Measurements from ENCODE around the gene AKAP6.

AKAP6 gene

DNA sequence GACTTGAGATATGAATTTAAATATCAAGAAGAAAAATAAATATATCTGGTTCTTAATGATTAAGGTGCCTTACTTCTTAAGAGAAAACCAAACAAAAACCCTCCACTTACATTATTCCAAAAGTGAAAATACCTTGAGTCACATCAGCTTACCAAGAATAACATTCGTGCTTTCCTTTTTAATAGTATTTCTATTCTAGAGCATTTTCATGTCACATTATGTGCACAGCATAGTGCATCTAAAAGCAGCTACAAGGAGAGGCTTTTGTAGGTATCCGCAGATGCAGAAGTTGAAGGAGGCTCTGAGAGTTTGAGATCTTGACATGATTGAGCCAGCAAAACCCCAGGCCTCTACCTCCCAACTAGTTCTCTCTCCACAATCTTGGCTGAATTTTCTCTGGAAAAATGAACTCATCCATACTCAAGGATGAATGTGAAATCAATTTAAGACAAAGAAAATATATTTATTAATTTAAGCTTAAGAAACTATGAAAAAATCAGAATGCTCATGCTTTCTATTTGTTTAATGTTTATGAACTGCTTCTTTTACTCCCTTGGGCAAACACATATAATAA, 275.0 kb downstream of the AKAP6 start:
- no peak for ATAC-seq (replicated peaks; ENCODE audit: extremely low read depth, poor library complexity, severe bottlenecking)
- H3K36me3 Mint-ChIP-seq (ENCODE audit: insufficient read depth): no peaks in the 10 kb centered on the region
- no peaks in the 10 kb centered on the region for H3K9me3 Mint-ChIP-seq
- no peaks in the 10 kb centered on the region for H3K4me1 Mint-ChIP-seq
- H3K4me3 Mint-ChIP-seq: no peak overlapping the region
- no peak overlapping the region for H3K27ac Mint-ChIP-seq (ENCODE audit: low read depth)
- H3K27me3 Mint-ChIP-seq: no peaks in the 10 kb centered on the region
- DNase-seq (ENCODE audit: low spot score in 2 of 2): no peak

- ATAC-seq (replicated peaks; ENCODE audit: extremely low read depth, poor library complexity, severe bottlenecking): no peak
- no peaks in the 10 kb centered on the region for H3K9me3 Mint-ChIP-seq
Measured at GRCh38 chr14:32606301-32606700, 277.2 kb downstream of the AKAP6 start.

GRCh38 chr14:32607399-32607798, 278.3 kb downstream of the AKAP6 start:
- Mint-ChIP-seq H3K36me3 (ENCODE audit: insufficient read depth) (no peaks in the 10 kb centered on the region), H3K27me3 (no peaks in the 10 kb centered on the region), H3K4me1 (no peaks in the 10 kb centered on the region), H3K27ac (ENCODE audit: low read depth) (no peak overlapping the region), H3K4me3 (no peak overlapping the region), H3K9me3 (no peaks in the 10 kb centered on the region)
- ATAC-seq (replicated peaks; ENCODE audit: extremely low read depth, poor library complexity, severe bottlenecking): no peak
- no peak for DNase-seq (ENCODE audit: low spot score in 2 of 2)

More at GRCh38 chr14:32606301-32606700, 277.2 kb downstream of the AKAP6 start:
- Mint-ChIP-seq H3K36me3 (ENCODE audit: insufficient read depth) (no peaks in the 10 kb centered on the region), H3K27me3 (no peaks in the 10 kb centered on the region), H3K27ac (ENCODE audit: low read depth) (no peak overlapping the region), H3K4me1 (no peaks in the 10 kb centered on the region), H3K4me3 (no peak overlapping the region)
- DNase-seq (ENCODE audit: low spot score in 2 of 2): no peak

DNA sequence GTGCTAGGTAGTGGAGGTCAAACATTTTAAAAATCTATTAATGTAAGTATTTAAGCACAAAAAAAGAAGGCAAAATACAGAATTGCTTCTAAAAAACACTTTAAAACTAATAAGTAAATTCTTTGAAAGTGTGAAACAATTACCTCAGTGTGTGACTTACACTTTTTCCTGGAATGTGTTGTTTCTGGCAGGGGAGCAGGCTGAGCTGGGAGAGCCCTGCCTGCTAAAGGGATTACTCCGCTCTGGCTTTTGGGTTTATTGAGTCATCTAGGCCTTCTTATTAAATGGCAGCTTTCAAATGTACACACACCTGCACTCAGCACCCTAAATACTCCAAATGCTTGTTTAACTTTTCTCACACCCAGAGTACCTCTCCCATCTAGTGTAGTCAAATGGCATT, 279.8 kb downstream of the AKAP6 start:
- Mint-ChIP-seq H3K4me3 (no peak overlapping the region), H3K4me1 (no peaks in the 10 kb centered on the region), H3K27ac (ENCODE audit: low read depth) (no peak overlapping the region), H3K9me3 (no peaks in the 10 kb centered on the region), H3K36me3 (ENCODE audit: insufficient read depth) (no peaks in the 10 kb centered on the region), H3K27me3 (no peaks in the 10 kb centered on the region)
- DNase-seq (ENCODE audit: low spot score in 2 of 2) (no peak), ATAC-seq (replicated peaks; ENCODE audit: extremely low read depth, poor library complexity, severe bottlenecking) (no peak)

DNA sequence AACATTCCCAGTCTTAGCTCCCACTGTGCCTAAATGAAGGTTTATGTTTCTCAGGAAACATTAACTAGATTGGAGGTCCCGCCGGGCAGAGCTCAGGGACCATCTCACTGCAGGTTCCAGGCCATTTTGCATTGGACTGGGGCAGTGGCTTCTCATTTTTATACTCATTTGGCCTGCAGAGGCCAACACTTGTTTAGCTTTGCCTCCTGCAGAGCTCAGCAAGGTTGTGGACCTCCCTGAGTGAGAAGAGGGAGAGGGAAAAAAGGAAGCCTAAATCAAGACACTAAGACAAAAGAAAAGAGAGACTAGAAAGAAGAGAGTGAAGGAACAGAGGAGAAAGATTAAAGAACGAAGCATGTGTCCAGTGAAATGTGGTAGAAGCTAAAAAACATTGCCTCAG, 280.3 kb downstream of the AKAP6 start:
- no peak for ATAC-seq (replicated peaks; ENCODE audit: extremely low read depth, poor library complexity, severe bottlenecking)
- DNase-seq (ENCODE audit: low spot score in 2 of 2): no peak
- no peaks in the 10 kb centered on the region for H3K36me3 Mint-ChIP-seq (ENCODE audit: insufficient read depth)
- no peak overlapping the region for H3K4me3 Mint-ChIP-seq
- H3K27me3 Mint-ChIP-seq: no peaks in the 10 kb centered on the region
- H3K27ac Mint-ChIP-seq (ENCODE audit: low read depth): no peak overlapping the region
- H3K9me3 Mint-ChIP-seq: no peaks in the 10 kb centered on the region
- H3K4me1 Mint-ChIP-seq: no peaks in the 10 kb centered on the region

GRCh38 chr14:32611752-32612151, 282.7 kb downstream of the AKAP6 start:
- no peak for ATAC-seq (replicated peaks; ENCODE audit: extremely low read depth, poor library complexity, severe bottlenecking)
- H3K9me3 Mint-ChIP-seq: peaks cover 6% of the 10 kb centered on the region
- H3K4me1 Mint-ChIP-seq: no peaks in the 10 kb centered on the region
- H3K36me3 Mint-ChIP-seq (ENCODE audit: insufficient read depth): no peaks in the 10 kb centered on the region
- no peak for DNase-seq (ENCODE audit: low spot score in 2 of 2)
- no peak overlapping the region for H3K27ac Mint-ChIP-seq (ENCODE audit: low read depth)
- H3K27me3 Mint-ChIP-seq: no peaks in the 10 kb centered on the region
- H3K4me3 Mint-ChIP-seq: no peak overlapping the region

DNA sequence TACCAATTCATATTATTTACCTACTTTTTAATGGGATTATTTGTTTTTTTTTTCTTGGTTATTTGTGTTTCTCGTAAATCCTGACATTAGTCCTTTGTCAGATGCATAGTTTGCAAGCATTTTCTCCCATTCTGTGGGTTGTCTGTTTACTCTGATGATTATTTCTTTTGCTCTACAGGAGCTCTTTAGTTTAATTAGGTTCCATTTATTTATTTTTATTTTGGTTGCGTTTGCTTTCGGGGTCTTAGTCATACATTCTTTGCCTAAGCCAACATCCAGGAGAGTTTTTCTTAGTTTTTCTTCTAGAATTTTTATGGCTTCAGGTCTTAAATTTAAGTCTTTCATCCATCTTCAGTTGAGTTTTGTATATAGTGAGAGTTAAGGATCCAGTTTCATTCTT, 289.9 kb downstream of the AKAP6 start:
- Mint-ChIP-seq H3K4me3 (no peak overlapping the region), H3K36me3 (ENCODE audit: insufficient read depth) (peaks cover 2% of the 10 kb centered on the region), H3K9me3 (peaks cover 12% of the 10 kb centered on the region), H3K27me3 (no peaks in the 10 kb centered on the region), H3K4me1 (no peaks in the 10 kb centered on the region), H3K27ac (ENCODE audit: low read depth) (no peak overlapping the region)
- no peak for DNase-seq (ENCODE audit: low spot score in 2 of 2)
- ATAC-seq (replicated peaks; ENCODE audit: extremely low read depth, poor library complexity, severe bottlenecking): no peak

DNA sequence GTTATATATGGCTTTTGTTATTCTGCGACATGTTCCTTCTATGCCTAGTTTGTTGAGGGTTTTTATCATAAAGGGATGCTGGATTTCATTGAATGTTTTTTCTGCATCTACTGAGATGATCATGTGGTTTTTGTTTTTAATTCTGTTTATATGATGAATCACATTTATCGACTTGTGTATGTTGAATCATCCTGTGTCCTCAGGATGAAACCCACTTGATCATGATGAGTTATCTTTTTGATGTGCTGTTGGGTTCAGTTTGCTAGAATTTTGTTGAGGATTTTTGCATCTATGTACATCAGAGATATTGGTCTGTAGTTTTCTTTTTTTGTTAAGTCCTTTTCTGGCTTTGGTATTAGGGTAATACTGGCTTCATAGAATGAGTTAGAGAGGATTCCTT, 291.2 kb downstream of the AKAP6 start:
- Mint-ChIP-seq H3K4me1 (no peaks in the 10 kb centered on the region), H3K36me3 (ENCODE audit: insufficient read depth) (peaks cover 2% of the 10 kb centered on the region), H3K4me3 (no peak overlapping the region), H3K27ac (ENCODE audit: low read depth) (no peak overlapping the region), H3K9me3 (peaks cover 12% of the 10 kb centered on the region), H3K27me3 (no peaks in the 10 kb centered on the region)
- DNase-seq (ENCODE audit: low spot score in 2 of 2) (no peak), ATAC-seq (replicated peaks; ENCODE audit: extremely low read depth, poor library complexity, severe bottlenecking) (no peak)

DNA sequence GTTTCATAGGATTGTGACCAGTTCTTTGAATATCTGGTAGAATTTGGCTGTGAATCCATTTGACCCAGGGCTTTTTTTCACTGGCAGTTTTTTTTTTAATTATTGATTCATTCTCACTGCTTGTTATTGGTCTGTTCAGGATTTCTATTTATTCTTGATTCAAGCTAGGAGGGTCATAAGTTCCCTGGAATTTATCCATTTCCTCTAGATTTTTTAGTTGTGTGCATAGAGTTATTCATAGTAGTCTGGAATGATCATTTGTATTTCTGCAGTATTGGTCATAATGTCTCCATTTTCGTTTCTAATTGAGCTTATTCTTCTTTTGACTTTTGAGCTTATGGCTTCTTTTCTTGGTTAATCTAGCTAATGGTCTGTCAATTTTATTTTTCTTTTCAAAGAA, 291.6 kb downstream of the AKAP6 start:
- no peaks in the 10 kb centered on the region for H3K27me3 Mint-ChIP-seq
- no peak overlapping the region for H3K27ac Mint-ChIP-seq (ENCODE audit: low read depth)
- no peak for DNase-seq (ENCODE audit: low spot score in 2 of 2)
- H3K4me1 Mint-ChIP-seq: no peaks in the 10 kb centered on the region
- H3K36me3 Mint-ChIP-seq (ENCODE audit: insufficient read depth): peaks cover 2% of the 10 kb centered on the region
- no peak for ATAC-seq (replicated peaks; ENCODE audit: extremely low read depth, poor library complexity, severe bottlenecking)
- H3K4me3 Mint-ChIP-seq: no peak overlapping the region
- H3K9me3 Mint-ChIP-seq: peaks cover 12% of the 10 kb centered on the region

DNA sequence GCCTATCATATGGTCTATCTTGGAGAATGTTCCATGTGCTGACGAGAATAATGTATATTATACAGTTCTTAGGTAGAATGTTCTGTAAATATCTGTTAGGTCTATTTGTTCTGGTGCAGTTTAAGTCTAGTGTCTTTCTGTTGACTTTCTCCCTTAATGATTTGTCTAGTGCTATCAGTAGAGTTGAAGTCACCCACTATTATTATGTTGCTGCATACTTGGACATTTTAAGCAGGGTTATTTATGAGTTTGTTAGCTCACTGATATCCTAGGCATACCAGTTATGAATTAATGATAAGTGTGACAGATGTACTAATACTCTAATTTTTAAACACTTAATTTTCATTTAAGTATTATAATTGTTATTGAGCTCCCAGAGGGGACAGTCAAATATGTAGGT, 292.5 kb downstream of the AKAP6 start:
- no peak overlapping the region for H3K27ac Mint-ChIP-seq (ENCODE audit: low read depth)
- H3K4me3 Mint-ChIP-seq: no peak overlapping the region
- peaks cover 10% of the 10 kb centered on the region for H3K9me3 Mint-ChIP-seq
- DNase-seq (ENCODE audit: low spot score in 2 of 2) (no peak), ATAC-seq (replicated peaks; ENCODE audit: extremely low read depth, poor library complexity, severe bottlenecking) (no peak)
- H3K4me1 Mint-ChIP-seq: no peaks in the 10 kb centered on the region
- no peaks in the 10 kb centered on the region for H3K27me3 Mint-ChIP-seq
- peaks cover 2% of the 10 kb centered on the region for H3K36me3 Mint-ChIP-seq (ENCODE audit: insufficient read depth)

DNA sequence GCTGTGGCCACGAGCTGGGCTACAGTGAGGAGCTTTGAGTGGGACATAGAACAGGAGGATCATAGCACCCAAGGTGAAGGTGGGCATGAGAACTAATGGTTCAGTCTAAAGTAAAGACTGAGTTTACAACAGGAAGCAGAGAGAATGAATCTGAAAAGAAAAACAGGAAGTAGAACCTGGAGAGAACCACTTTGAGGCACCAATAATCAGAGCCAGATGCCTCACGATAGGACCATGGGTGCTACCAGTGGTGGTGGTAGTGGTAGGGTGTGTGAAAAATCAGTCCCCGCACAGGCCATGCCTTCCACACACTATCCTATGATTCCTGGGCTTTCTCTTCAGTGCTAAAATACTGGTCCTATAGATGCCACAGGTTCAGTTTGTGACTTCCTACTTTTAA, 293.6 kb downstream of the AKAP6 start:
- Mint-ChIP-seq H3K27me3 (no peaks in the 10 kb centered on the region), H3K27ac (ENCODE audit: low read depth) (no peak overlapping the region), H3K4me1 (no peaks in the 10 kb centered on the region), H3K9me3 (peaks cover 14% of the 10 kb centered on the region), H3K4me3 (no peak overlapping the region), H3K36me3 (ENCODE audit: insufficient read depth) (peaks cover 2% of the 10 kb centered on the region)
- DNase-seq (ENCODE audit: low spot score in 2 of 2) (no peak), ATAC-seq (replicated peaks; ENCODE audit: extremely low read depth, poor library complexity, severe bottlenecking) (no peak)

- peaks cover 2% of the 10 kb centered on the region for H3K36me3 Mint-ChIP-seq (ENCODE audit: insufficient read depth)
- no peak overlapping the region for H3K27ac Mint-ChIP-seq (ENCODE audit: low read depth)
- no peak for DNase-seq (ENCODE audit: low spot score in 2 of 2)
- ATAC-seq (replicated peaks; ENCODE audit: extremely low read depth, poor library complexity, severe bottlenecking): no peak
- H3K4me1 Mint-ChIP-seq: no peaks in the 10 kb centered on the region
- no peak overlapping the region for H3K4me3 Mint-ChIP-seq
- no peaks in the 10 kb centered on the region for H3K27me3 Mint-ChIP-seq
- peaks cover 17% of the 10 kb centered on the region for H3K9me3 Mint-ChIP-seq
Measured at GRCh38 chr14:32623300-32624093, 294.4 kb downstream of the AKAP6 start.

DNA sequence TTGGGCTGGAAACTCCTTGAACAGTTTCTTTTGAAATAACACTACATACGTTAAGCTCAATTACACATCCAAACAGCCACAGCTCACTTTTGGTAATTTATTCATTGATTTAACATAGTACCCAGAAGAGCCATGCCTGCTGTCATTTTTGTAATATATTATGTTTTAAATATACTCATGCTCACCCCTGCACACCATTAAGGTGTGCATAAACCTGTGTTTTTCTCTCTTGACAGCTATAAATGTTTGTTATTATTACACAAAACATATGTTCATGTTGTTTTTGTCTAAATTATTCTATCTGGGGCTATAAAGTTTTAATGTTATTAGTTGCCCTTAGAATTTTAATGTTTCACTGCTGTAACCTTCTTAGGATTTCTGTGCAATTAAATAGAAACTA, 296.1 kb downstream of the AKAP6 start:
- no peak for DNase-seq (ENCODE audit: low spot score in 2 of 2)
- H3K36me3 Mint-ChIP-seq (ENCODE audit: insufficient read depth): peaks cover 2% of the 10 kb centered on the region
- ATAC-seq (replicated peaks; ENCODE audit: extremely low read depth, poor library complexity, severe bottlenecking): no peak
- H3K9me3 Mint-ChIP-seq: peaks cover 17% of the 10 kb centered on the region
- no peak overlapping the region for H3K27ac Mint-ChIP-seq (ENCODE audit: low read depth)
- H3K4me3 Mint-ChIP-seq: no peak overlapping the region
- no peaks in the 10 kb centered on the region for H3K4me1 Mint-ChIP-seq
- H3K27me3 Mint-ChIP-seq: no peaks in the 10 kb centered on the region
